ENCODE data around the gene FGR. TPM values are rescaled to one million over a fixed set of nuclear protein-coding genes. Genes with fewer than 3 reads are reported as not detected.

FGR gene
- total and polyA plus RNA-seq, 2 of the 13 experiments (the other 11 are each of a cell fraction or from before 2014, with no cell fraction given) = not detected

DNA sequence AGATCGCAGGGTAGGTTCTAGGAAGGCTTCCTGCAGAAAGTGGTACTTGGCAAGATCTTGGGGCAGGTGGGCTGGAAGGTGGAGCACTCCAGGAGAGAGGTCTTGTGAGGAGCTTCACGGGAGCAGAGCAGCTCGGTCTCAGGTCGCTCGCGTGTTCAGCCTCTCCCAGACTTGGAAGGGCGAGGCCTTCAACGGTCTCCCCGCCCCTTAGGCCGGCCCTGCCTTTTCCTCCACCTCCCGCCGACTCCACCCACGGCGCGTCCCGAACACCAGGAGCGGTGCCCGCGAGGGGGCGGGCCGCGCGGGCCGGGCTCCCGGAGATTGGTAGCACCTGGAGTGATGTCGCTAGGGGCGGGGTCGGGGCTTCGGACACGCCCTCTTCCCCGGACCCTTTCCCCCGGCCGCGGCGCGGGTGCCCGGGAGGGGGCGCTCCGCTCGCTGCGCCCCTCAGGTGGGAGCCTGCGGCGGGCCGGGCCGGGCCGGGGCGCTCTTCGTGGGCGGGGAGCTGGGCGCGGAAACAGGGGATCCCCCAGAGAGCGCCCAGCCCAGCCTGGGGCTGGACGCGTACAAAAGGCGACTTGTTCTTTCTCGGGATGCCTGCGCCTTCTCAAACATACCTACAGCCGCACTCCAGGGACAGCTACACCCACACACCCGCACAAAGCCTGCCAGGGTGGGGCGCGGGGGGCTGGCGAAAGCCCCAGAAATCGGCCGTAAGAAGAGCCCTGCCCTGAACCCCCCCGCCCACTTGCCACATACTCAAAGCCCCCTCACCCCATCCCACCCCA lies 66.5 kb downstream of the FGR start (continued):
- TF ChIP-seq ZNF333 (CRISPR knock-in tag; IDR thresholded peaks at IDR 0.05; ENCODE audit: borderline replicate concordance) (no peak), TRIM24 (CRISPR knock-in tag; IDR thresholded peaks at IDR 0.05) (no peak), GABPB1 (CRISPR knock-in tag; IDR thresholded peaks at IDR 0.05) (peak; percentile 64; the same call in 1 of the 2 replicates), AKAP8 (CRISPR knock-in tag; IDR thresholded peaks at IDR 0.05) (no peak), GFI1 (CRISPR knock-in tag; IDR thresholded peaks at IDR 0.05; ENCODE audit: borderline replicate concordance) (no peak), SOX13 (IDR thresholded peaks at IDR 0.05) (no peak), SOX13 (CRISPR knock-in tag; conservative IDR thresholded peaks at IDR 0.05 in 1 of 2, IDR thresholded peaks at IDR 0.05 in 1 of 2) (peak in 1 of 2 experiments; percentile 27; a peak in 2 of 4 replicates), AGO1 (IDR thresholded peaks at IDR 0.05; ENCODE audit: low read depth, low read length, poor library complexity, severe bottlenecking) (peak; percentile 52), BORCS8-MEF2B (CRISPR knock-in tag; IDR thresholded peaks at IDR 0.05) (no peak), PCBP1 (IDR thresholded peaks at IDR 0.05; ENCODE audit: borderline replicate concordance, low read depth, low read length) (peak; percentile 40; the same call in 1 of the 2 replicates), YY1 (IDR thresholded peaks at IDR 0.05; ENCODE audit: insufficient read depth, insufficient replicate concordance, low read depth, low read length) (peak; percentile 44), NR2F6 (IDR thresholded peaks at IDR 0.05) (no peak), NR2F6 (CRISPR knock-in tag; IDR thresholded peaks at IDR 0.05) (peak; percentile 46)
- TF ChIP-seq, protein P1, sequence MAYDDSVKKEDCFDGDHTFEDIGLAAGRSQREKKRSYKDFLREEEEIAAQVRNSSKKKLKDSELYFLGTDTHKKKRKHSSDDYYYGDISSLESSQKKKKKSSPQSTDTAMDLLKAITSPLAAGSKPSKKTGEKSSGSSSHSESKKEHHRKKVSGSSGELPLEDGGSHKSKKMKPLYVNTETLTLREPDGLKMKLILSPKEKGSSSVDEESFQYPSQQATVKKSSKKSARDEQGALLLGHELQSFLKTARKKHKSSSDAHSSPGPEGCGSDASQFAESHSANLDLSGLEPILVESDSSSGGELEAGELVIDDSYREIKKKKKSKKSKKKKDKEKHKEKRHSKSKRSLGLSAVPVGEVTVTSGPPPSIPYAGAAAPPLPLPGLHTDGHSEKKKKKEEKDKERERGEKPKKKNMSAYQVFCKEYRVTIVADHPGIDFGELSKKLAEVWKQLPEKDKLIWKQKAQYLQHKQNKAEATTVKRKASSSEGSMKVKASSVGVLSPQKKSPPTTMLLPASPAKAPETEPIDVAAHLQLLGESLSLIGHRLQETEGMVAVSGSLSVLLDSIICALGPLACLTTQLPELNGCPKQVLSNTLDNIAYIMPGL (CRISPR knock-in tag; IDR thresholded peaks at IDR 0.05; ENCODE audit: borderline replicate concordance in 1 of 2, low read depth in 1 of 2) = peak; percentile 18 to 36; a peak in 1 of 4 replicates
- TF ChIP-seq, protein P2, sequence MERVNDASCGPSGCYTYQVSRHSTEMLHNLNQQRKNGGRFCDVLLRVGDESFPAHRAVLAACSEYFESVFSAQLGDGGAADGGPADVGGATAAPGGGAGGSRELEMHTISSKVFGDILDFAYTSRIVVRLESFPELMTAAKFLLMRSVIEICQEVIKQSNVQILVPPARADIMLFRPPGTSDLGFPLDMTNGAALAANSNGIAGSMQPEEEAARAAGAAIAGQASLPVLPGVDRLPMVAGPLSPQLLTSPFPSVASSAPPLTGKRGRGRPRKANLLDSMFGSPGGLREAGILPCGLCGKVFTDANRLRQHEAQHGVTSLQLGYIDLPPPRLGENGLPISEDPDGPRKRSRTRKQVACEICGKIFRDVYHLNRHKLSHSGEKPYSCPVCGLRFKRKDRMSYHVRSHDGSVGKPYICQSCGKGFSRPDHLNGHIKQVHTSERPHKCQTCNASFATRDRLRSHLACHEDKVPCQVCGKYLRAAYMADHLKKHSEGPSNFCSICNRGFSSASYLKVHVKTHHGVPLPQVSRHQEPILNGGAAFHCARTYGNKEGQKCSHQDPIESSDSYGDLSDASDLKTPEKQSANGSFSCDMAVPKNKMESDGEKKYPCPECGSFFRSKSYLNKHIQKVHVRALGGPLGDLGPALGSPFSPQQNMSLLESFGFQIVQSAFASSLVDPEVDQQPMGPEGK (CRISPR knock-in tag; IDR thresholded peaks at IDR 0.05) = peak; percentile 44
- TF ChIP-seq, protein P3, sequence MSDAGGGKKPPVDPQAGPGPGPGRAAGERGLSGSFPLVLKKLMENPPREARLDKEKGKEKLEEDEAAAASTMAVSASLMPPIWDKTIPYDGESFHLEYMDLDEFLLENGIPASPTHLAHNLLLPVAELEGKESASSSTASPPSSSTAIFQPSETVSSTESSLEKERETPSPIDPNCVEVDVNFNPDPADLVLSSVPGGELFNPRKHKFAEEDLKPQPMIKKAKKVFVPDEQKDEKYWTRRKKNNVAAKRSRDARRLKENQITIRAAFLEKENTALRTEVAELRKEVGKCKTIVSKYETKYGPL (CRISPR knock-in tag; IDR thresholded peaks at IDR 0.05) = no peak
- TF ChIP-seq, protein P4, sequence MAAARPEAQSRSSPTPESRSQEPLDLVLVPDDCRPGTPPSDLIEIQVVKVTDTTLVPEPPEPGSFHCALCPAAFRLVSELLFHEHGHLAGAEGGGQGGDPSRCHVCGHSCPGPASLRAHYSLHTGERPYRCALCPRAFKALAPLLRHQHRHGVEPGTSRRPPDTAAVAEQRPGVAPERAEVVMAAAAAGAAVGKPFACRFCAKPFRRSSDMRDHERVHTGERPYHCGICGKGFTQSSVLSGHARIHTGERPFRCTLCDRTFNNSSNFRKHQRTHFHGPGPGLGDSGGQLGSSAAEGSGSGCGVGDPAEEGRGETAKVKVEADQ (CRISPR knock-in tag; IDR thresholded peaks at IDR 0.05; ENCODE audit: borderline replicate concordance) = 0 out of 2 replicates have a peak, but pooled peaks have one; percentile 8
